ENCODE data around the gene DNAH1. TPM values are rescaled to one million over a fixed set of nuclear protein-coding genes. Genes with fewer than 3 reads are reported as not detected.

DNAH1 gene
- total RNA-seq, 1 donor, result 8.7 TPM

DNA sequence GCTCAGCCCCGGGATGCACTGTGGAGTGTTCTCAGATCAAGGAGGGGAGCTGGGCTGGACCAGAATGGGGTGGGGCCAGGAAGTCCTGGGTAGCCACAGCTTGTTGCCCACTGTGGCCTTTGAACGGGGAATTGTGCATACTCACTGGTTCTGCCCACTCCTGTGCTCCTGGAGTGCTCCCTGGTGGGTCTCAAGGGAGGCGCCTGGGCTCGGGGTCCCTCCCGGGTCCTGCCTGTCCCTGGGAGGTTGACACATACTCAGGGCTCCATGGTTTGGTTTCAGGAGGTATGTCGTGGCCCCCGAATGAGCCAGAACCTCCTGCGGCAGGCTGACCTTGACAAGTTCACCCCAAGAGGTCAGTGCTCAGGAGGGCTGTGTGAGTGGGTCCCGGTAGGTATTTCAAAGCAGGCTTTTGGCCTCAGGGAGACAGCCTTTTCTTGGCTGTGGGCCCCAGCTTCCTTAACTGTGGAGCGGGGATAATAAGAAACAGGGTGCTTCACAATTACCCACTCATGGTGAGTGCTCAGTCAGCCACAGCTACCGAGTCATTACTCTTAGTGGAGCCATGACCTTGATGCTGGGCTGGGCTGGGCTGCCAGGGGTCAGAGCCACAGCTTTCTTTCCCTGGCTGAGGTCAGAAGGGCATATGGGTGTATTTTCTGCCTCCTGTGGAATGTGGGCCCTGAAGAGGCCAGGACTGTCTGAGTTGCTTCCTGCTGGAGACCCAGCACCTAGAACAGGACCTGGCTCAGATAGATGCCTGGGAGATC, 7.6 kb downstream of the DNAH1 start:
- TF ChIP-seq, protein P1, sequence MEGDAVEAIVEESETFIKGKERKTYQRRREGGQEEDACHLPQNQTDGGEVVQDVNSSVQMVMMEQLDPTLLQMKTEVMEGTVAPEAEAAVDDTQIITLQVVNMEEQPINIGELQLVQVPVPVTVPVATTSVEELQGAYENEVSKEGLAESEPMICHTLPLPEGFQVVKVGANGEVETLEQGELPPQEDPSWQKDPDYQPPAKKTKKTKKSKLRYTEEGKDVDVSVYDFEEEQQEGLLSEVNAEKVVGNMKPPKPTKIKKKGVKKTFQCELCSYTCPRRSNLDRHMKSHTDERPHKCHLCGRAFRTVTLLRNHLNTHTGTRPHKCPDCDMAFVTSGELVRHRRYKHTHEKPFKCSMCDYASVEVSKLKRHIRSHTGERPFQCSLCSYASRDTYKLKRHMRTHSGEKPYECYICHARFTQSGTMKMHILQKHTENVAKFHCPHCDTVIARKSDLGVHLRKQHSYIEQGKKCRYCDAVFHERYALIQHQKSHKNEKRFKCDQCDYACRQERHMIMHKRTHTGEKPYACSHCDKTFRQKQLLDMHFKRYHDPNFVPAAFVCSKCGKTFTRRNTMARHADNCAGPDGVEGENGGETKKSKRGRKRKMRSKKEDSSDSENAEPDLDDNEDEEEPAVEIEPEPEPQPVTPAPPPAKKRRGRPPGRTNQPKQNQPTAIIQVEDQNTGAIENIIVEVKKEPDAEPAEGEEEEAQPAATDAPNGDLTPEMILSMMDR (IDR thresholded peaks at IDR 0.05; ENCODE audit: extremely low read depth, low read depth, low read length), result no peak
- Histone ChIP-seq H3K27ac (ENCODE audit: low read depth, low read length) (no peak overlapping the region), H2AFZ (ENCODE audit: low read length) (no peak overlapping the region), H3K27me3 (ENCODE audit: insufficient read depth, low read length) (peaks cover 3% of the 10 kb centered on the region), H3K36me3 (ENCODE audit: insufficient read depth, low read length) (no peaks in the 10 kb centered on the region), H3K4me1 (ENCODE audit: insufficient read depth, low read length) (no peaks in the 10 kb centered on the region), H4K20me1 (ENCODE audit: insufficient read depth, low read length) (no peaks in the 10 kb centered on the region), H3K9me3 (ENCODE audit: low read depth, low read length) (no peaks in the 10 kb centered on the region), H3K4me2 (ENCODE audit: insufficient read depth, low read length) (no peak overlapping the region), H3K4me3 (ENCODE audit: insufficient read depth, low read length) (no peak overlapping the region), H3K79me2 (ENCODE audit: insufficient read depth, low read length) (no peaks in the 10 kb centered on the region)
- peak; percentile 60 for DNase-seq (ENCODE audit: insufficient read length, low spot score, missing footprints)

DNA sequence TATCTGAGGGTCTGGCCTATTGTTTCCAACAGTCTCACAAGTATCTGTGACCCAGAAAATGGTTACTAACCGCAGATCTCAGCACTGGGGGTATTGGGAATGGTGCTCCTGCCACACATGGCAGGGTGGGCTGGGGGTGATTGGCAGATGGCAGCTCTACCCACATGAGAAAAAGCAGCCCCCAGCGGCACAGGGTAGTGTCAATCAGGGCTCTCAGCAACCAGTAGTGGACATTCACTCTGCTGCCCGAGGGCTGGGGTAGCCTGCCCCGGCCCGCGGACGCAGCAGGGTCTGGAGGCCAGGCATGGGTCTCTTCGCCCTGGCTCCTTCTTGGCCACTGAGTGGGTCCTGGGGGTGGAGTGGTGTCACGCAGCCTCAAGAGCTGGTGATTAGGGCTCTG, 8.6 kb downstream of the DNAH1 start:
- Histone ChIP-seq H3K9me3 (ENCODE audit: low read depth, low read length) (no peaks in the 10 kb centered on the region), H3K79me2 (ENCODE audit: insufficient read depth, low read length) (no peaks in the 10 kb centered on the region), H3K4me3 (ENCODE audit: insufficient read depth, low read length) (no peak overlapping the region), H3K27ac (ENCODE audit: low read depth, low read length) (no peak overlapping the region), H3K27me3 (ENCODE audit: insufficient read depth, low read length) (no peaks in the 10 kb centered on the region), H2AFZ (ENCODE audit: low read length) (no peak overlapping the region), H3K36me3 (ENCODE audit: insufficient read depth, low read length) (no peaks in the 10 kb centered on the region), H3K4me1 (ENCODE audit: insufficient read depth, low read length) (no peaks in the 10 kb centered on the region), H4K20me1 (ENCODE audit: insufficient read depth, low read length) (no peaks in the 10 kb centered on the region), H3K4me2 (ENCODE audit: insufficient read depth, low read length) (no peak overlapping the region)
- peak; percentile 73 for DNase-seq (ENCODE audit: insufficient read length, low spot score, missing footprints)
- TF ChIP-seq, protein P1 (IDR thresholded peaks at IDR 0.05; ENCODE audit: extremely low read depth, low read depth, low read length), result no peak

DNA sequence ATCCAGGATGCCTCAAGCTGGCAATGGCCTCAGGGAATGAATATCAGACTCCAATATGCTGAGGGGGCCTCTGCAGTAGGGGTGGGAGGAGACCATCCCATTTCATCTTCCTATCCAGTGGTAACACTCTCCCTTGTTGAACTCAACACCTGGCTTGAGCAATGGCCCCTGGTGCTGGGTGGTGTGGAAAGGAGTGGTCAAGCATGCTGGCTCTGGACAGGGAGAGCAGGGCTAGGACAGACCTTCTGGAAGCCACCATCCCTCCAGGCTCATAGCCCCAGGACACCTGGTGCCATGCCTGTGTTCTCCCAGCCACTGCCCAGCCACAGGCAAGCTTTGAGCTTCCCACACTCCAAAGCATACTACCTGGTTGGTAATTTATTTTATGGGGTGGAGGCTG, 9.6 kb downstream of the DNAH1 start:
- Histone ChIP-seq H3K36me3 (ENCODE audit: insufficient read depth, low read length) (no peaks in the 10 kb centered on the region), H4K20me1 (ENCODE audit: insufficient read depth, low read length) (no peaks in the 10 kb centered on the region), H3K79me2 (ENCODE audit: insufficient read depth, low read length) (no peaks in the 10 kb centered on the region), H3K4me3 (ENCODE audit: insufficient read depth, low read length) (no peak overlapping the region), H3K27ac (ENCODE audit: low read depth, low read length) (no peak overlapping the region), H3K27me3 (ENCODE audit: insufficient read depth, low read length) (no peaks in the 10 kb centered on the region), H2AFZ (ENCODE audit: low read length) (no peak overlapping the region), H3K9me3 (ENCODE audit: low read depth, low read length) (no peaks in the 10 kb centered on the region), H3K4me2 (ENCODE audit: insufficient read depth, low read length) (no peak overlapping the region), H3K4me1 (ENCODE audit: insufficient read depth, low read length) (no peaks in the 10 kb centered on the region)
- TF ChIP-seq, protein P1 (IDR thresholded peaks at IDR 0.05; ENCODE audit: extremely low read depth, low read depth, low read length), result no peak
- peak; percentile 69 for DNase-seq (ENCODE audit: insufficient read length, low spot score, missing footprints)

DNA sequence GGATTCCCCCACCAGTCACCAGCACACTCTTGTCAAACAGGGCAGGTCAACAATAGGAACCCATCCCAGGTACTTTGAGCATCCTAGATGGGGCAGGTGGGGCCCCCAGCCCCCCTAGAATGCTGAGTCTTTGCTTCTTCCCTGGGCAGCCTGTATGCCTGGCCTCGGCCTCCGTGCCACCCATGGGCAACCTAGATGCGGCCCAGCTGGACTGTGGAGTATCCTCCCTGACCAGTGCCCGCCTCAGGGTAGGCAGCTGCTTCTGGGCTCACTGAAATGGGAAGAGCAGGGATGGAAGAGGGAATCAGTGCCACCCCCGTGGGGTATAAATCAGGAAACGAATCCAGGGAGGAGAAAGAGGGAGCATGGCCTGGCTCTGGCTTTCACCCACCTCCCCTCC, 10.9 kb downstream of the DNAH1 start:
- Histone ChIP-seq H3K4me2 (ENCODE audit: insufficient read depth, low read length) (no peak overlapping the region), H2AFZ (ENCODE audit: low read length) (no peak overlapping the region)
- TF ChIP-seq, protein P1 (IDR thresholded peaks at IDR 0.05; ENCODE audit: extremely low read depth, low read depth, low read length), result no peak

More for the DNA sequence above, 10.9 kb downstream of the DNAH1 start:
- Histone ChIP-seq H3K79me2 (ENCODE audit: insufficient read depth, low read length) (no peaks in the 10 kb centered on the region), H3K4me1 (ENCODE audit: insufficient read depth, low read length) (no peaks in the 10 kb centered on the region), H4K20me1 (ENCODE audit: insufficient read depth, low read length) (no peaks in the 10 kb centered on the region), H3K9me3 (ENCODE audit: low read depth, low read length) (no peaks in the 10 kb centered on the region), H3K27me3 (ENCODE audit: insufficient read depth, low read length) (no peaks in the 10 kb centered on the region), H3K36me3 (ENCODE audit: insufficient read depth, low read length) (no peaks in the 10 kb centered on the region), H3K4me3 (ENCODE audit: insufficient read depth, low read length) (no peak overlapping the region), H3K27ac (ENCODE audit: low read depth, low read length) (no peak overlapping the region)
- DNase-seq (ENCODE audit: insufficient read length, low spot score, missing footprints), result peak; percentile 32
